BLaER1 treated with 17β-estradiol and CSF1 and Interleukin-3, amounts not matched to agents 10 nM and 100 nM (cell line): ENCODE results near the gene PNPLA7.
A peak's percentile ranks its signal among the peaks of the same experiment; 100 is the strongest.
"Not testable (repeated sequence)": the region's sequence is repeated elsewhere in the genome, so short reads cannot be mapped to it uniquely, and the experiment has no call there.

ENCODE experiments used
- H3K27ac ChIP-seq, 11 experiments: shearing (Covaris generic); formaldehyde crosslinking; 2 replicates each; pipeline ENCODE4 v1.8.1; 2022
- H3K27me3 ChIP-seq, 11 experiments: shearing (Covaris generic); formaldehyde crosslinking; 2 replicates each; pipeline ENCODE4 v1.8.1; 2022
- H3K36me3 ChIP-seq, 11 experiments: shearing (Covaris generic); formaldehyde crosslinking; 2 replicates each; pipeline ENCODE4 v1.8.1; 2022
- H3K4me1 ChIP-seq, 10 experiments: shearing (Covaris generic); formaldehyde crosslinking; 2 replicates each; pipeline ENCODE4 v1.8.1; 2022
- H3K4me2 ChIP-seq, 11 experiments: shearing (Covaris generic); formaldehyde crosslinking; 2 replicates each; pipeline ENCODE4 v1.8.1; 2022
- H3K4me3 ChIP-seq, 10 experiments: shearing (Covaris generic); formaldehyde crosslinking; 2 replicates each; pipeline ENCODE4 v1.8.1; 2022
- H3K9ac ChIP-seq, 11 experiments: shearing (Covaris generic); formaldehyde crosslinking; 2 replicates each; pipeline ENCODE4 v1.8.1; 2022
- H3K9me3 ChIP-seq, 11 experiments: shearing (Covaris generic); formaldehyde crosslinking; replicated peaks in 1 of 11; 2 replicates each; pipeline ENCODE4 v1.8.1; 2022
- H4K20me1 ChIP-seq, 11 experiments: shearing (Covaris generic); formaldehyde crosslinking; 2 replicates each; pipeline ENCODE4 v1.8.1; 2022
- Cebpa-rat ChIP-seq, 11 experiments: shearing (Covaris generic); IDR thresholded peaks; 2 replicates each; pipeline ENCODE4 v1.8.1; 2022

PNPLA7 gene

GRCh38 chr9:137550231-137550621 is at the start of gene PNPLA7:
Gene PNPLA7 (minus strand): TSS chr9:137550402. CDS start chr9:137550197, 205 bp downstream.
- Histone ChIP-seq H3K27ac (peak within 1 kb of the TSS; percentile 35 to 81 (median 68); a peak in 21 of 22 replicates), H3K9ac (peak within 1 kb of the TSS; percentile 68 to 82 (median 78)), H3K4me1 (peaks cover 53 to 66% (median 60%) of the 10 kb centered on the region in 10 experiments), H3K36me3 (peaks cover 8 to 27% (median 16%) of the 10 kb centered on the region in 11 experiments), H3K4me3 (peak within 1 kb of the TSS; percentile 58 to 75 (median 70)), H3K27me3 (no peaks in the 10 kb centered on the region), H3K4me2 (peak within 1 kb of the TSS; percentile 86 to 97 (median 94)), H3K9me3 (peaks cover 0 to 12% (median 8%) of the 10 kb centered on the region in 11 experiments; a peak in 12 of 22 replicates), H4K20me1 (peaks cover 0 to 33% (median 16%) of the 10 kb centered on the region in 11 experiments; a peak in 14 of 22 replicates)
- TF ChIP-seq Cebpa-rat (IDR thresholded peaks at IDR 0.05) = no peak

- no peaks in the 10 kb centered on the region for H3K27me3 ChIP-seq
- H3K9ac ChIP-seq = no peak overlapping the region
- H3K36me3 ChIP-seq = no peaks in the 10 kb centered on the region
- TF ChIP-seq Cebpa-rat (IDR thresholded peaks at IDR 0.05) = no peak
- no peak overlapping the region for H3K27ac ChIP-seq
- H3K4me3 ChIP-seq = no peak overlapping the region
- H3K9me3 ChIP-seq = no peaks in the 10 kb centered on the region
- no peaks in the 10 kb centered on the region; a peak in 1 of 22 replicates for H4K20me1 ChIP-seq
- no peak overlapping the region for H3K4me2 ChIP-seq
- H3K4me1 ChIP-seq = peaks cover 24 to 32% (median 27%) of the 10 kb centered on the region in 10 experiments
These were observed 48.7 kb upstream of the PNPLA7 start for GRCh38 chr9:137598943-137599342.

GRCh38 chr9:137596577-137596976 is 46.4 kb upstream of the PNPLA7 start:
- H3K36me3 ChIP-seq, H4K20me1 ChIP-seq, H3K4me2 ChIP-seq, H3K27ac ChIP-seq, H3K9me3 ChIP-seq, H3K9ac ChIP-seq, H3K27me3 ChIP-seq, H3K4me3 ChIP-seq: not testable (repeated sequence)
- H3K4me1 ChIP-seq = peaks cover 5 to 24% (median 13%) of the 10 kb centered on the region in 10 experiments

- no peak overlapping the region for H3K27ac ChIP-seq
These were observed 43.0 kb upstream of the PNPLA7 start for GRCh38 chr9:137593176-137593575.

GRCh38 chr9:137592767-137593166 is 42.6 kb upstream of the PNPLA7 start:
- no peaks in the 10 kb centered on the region for H3K27me3 ChIP-seq
- H3K9ac ChIP-seq = peak overlapping the region in 1 of 11 experiments; percentile 16; a peak in 1 of 22 replicates
- TF ChIP-seq Cebpa-rat (IDR thresholded peaks at IDR 0.05) = no peak
- H3K27ac ChIP-seq = no peak overlapping the region
- peaks cover 22 to 40% (median 32%) of the 10 kb centered on the region in 10 experiments for H3K4me1 ChIP-seq
- peaks cover 7 to 15% (median 12%) of the 10 kb centered on the region in 11 experiments; a peak in 21 of 22 replicates for H3K36me3 ChIP-seq
- H3K9me3 ChIP-seq = no peaks in the 10 kb centered on the region
- H4K20me1 ChIP-seq = peaks cover 0 to 27% (median 21%) of the 10 kb centered on the region in 11 experiments; a peak in 19 of 22 replicates
- no peak overlapping the region for H3K4me3 ChIP-seq
- H3K4me2 ChIP-seq = peak overlapping the region in 5 of 11 experiments; percentile 2 to 42 (median 35); a peak in 7 of 22 replicates

More at GRCh38 chr9:137593176-137593575, 43.0 kb upstream of the PNPLA7 start:
- Histone ChIP-seq H3K27me3 (no peaks in the 10 kb centered on the region), H3K36me3 (peaks cover 3 to 11% (median 8%) of the 10 kb centered on the region in 11 experiments; a peak in 21 of 22 replicates), H3K9me3 (no peaks in the 10 kb centered on the region), H3K4me1 (peaks cover 21 to 38% (median 31%) of the 10 kb centered on the region in 10 experiments), H3K4me3 (no peak overlapping the region), H4K20me1 (peaks cover 0 to 23% (median 17%) of the 10 kb centered on the region in 11 experiments; a peak in 19 of 22 replicates), H3K4me2 (peak overlapping the region in 3 of 11 experiments; percentile 35 to 42 (median 39); a peak in 2 of 22 replicates), H3K9ac (0 out of 22 replicates have a peak overlapping the region, but pooled peaks of 1 of the 11 experiments have one; percentile 16)
- no peak for TF ChIP-seq Cebpa-rat (IDR thresholded peaks at IDR 0.05)

GRCh38 chr9:137590469-137591383 is 40.5 kb upstream of the PNPLA7 start, which contains the start of gene ZMYND19:
Gene ZMYND19 (minus strand): TSS chr9:137590512. CDS start chr9:137590263, 249 bp downstream.
- peak within 1 kb of the TSS; percentile 34 to 85 (median 82); a peak in 21 of 22 replicates for H3K27ac ChIP-seq

GRCh38 chr9:137590123-137590468 is 39.9 kb upstream of the PNPLA7 start:
- Histone ChIP-seq H3K4me2 (peak overlapping the region; percentile 86 to 99 (median 97)), H3K36me3 (peaks cover 31 to 42% (median 39%) of the 10 kb centered on the region in 11 experiments), H3K4me3 (peak overlapping the region; percentile 71 to 95 (median 88)), H3K27me3 (no peaks in the 10 kb centered on the region), H3K9me3 (no peaks in the 10 kb centered on the region), H3K9ac (peak overlapping the region; percentile 78 to 97 (median 88)), H4K20me1 (peaks cover 0 to 54% (median 46%) of the 10 kb centered on the region in 11 experiments; a peak in 19 of 22 replicates), H3K4me1 (peaks cover 22 to 40% (median 32%) of the 10 kb centered on the region in 10 experiments), H3K27ac (peak overlapping the region; percentile 34 to 85 (median 82); a peak in 21 of 22 replicates)
- TF ChIP-seq Cebpa-rat (IDR thresholded peaks at IDR 0.05) = no peak

More at GRCh38 chr9:137590469-137591383, 40.5 kb upstream of the PNPLA7 start, which contains the start of gene ZMYND19:
- H3K4me2 ChIP-seq = peak within 1 kb of the TSS; percentile 95 to 99 (median 98)
- peak within 1 kb of the TSS; percentile 78 to 97 (median 88) for H3K9ac ChIP-seq
- no peak for TF ChIP-seq Cebpa-rat (IDR thresholded peaks at IDR 0.05)
- no peaks in the 10 kb centered on the region for H3K9me3 ChIP-seq
- peaks cover 27 to 36% (median 33%) of the 10 kb centered on the region in 11 experiments for H3K36me3 ChIP-seq
- H3K4me1 ChIP-seq = peaks cover 22 to 40% (median 32%) of the 10 kb centered on the region in 10 experiments
- H3K4me3 ChIP-seq = peak within 1 kb of the TSS; percentile 71 to 95 (median 88)
- no peaks in the 10 kb centered on the region for H3K27me3 ChIP-seq
- H4K20me1 ChIP-seq = peaks cover 0 to 48% (median 40%) of the 10 kb centered on the region in 11 experiments; a peak in 19 of 22 replicates

DNA sequence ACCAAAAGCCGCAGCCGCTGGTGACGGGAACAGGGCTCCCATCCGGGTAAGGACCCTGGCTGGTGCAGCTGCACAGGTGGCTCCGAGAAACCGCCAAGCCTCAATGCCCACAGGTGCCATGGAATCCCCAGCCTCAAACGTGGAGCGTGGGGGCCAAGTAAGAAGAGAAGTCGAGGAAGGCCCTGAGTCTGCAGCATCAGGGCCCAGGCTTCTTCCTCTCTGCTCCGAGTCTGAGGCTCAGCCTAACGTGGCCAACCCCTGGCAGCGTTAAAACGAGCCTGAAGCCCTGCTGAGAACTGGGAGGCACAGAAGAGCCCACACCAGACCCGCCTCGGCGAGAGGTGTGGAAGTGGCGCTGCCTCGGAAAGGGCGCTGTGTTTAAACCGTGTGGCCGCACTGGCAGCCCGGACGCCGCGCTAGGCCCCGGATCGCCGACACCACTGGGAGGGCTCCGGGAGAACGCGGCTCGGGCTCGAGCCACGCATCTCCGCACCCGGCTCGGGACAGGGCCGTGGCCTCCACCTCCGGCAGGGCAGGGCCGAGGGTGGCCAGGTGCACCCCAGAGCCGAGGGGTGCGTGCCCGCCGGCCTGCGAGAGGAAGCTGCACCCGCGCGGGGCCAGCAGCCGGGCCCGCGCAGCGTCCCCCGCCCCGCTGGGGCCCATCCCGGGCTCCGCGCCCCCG is 39.4 kb upstream of the PNPLA7 start:
- H3K27ac ChIP-seq = peak overlapping the region; percentile 34 to 85 (median 82); a peak in 21 of 22 replicates
- H3K4me2 ChIP-seq = peak overlapping the region; percentile 86 to 99 (median 97)
- peak overlapping the region; percentile 71 to 95 (median 88) for H3K4me3 ChIP-seq
- H3K4me1 ChIP-seq = peaks cover 22 to 40% (median 32%) of the 10 kb centered on the region in 10 experiments
- no peak for TF ChIP-seq Cebpa-rat (IDR thresholded peaks at IDR 0.05)
- no peaks in the 10 kb centered on the region for H3K9me3 ChIP-seq
- no peaks in the 10 kb centered on the region for H3K27me3 ChIP-seq
- peaks cover 0 to 59% (median 51%) of the 10 kb centered on the region in 11 experiments; a peak in 19 of 22 replicates for H4K20me1 ChIP-seq
- peaks cover 35 to 47% (median 44%) of the 10 kb centered on the region in 11 experiments for H3K36me3 ChIP-seq
- peak overlapping the region; percentile 78 to 97 (median 88) for H3K9ac ChIP-seq
